Measurements from ENCODE around the gene OTOA. TPM values are rescaled to one million over a fixed set of nuclear protein-coding genes. Genes with fewer than 3 reads are reported as not detected.

The OTOA gene
- total RNA-seq (ENCODE audit: low replicate concordance): not detected in 2 replicates

DNA sequence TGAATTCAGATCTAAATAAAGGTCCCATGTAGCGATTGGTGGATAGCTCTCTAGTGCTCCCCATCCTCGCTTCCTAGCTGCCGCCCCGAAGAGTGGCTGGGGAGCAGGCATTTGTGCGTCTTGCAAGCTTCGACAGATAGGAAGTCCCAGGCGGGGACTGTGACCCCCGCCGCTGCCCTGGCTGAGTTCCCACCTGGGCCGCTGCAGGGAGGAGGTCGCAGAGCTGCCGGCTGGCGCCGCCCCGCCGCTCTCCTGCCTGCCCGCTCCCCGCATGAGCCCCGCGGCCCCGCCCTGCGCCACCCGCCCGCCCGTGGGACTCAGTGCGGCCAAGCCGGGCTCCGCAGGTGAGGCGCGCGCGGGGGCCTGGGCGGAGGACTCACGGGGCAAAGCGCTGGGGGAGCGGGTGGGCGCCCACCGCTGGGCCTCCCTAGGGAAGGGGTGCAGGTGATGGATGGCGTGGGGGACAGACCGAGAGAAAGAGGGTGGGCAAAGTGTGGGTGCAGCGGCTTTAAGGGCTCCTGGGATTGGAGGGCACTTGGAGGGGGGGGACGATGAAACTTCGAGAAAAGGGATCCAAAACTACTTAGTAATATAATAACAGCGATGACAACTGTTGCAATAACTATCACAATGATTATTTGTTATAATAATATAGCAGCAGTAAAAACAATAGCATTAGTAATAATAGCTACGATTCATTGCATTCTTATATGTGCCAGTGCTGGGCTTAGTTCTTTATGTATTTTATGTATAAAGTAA, at the start of gene OTOA:
Gene OTOA, plus strand, starts transcription at position 80 of the 759 bp plus-strand sequence. CDS start 14,547 bp downstream, outside the sequence.

DNA sequence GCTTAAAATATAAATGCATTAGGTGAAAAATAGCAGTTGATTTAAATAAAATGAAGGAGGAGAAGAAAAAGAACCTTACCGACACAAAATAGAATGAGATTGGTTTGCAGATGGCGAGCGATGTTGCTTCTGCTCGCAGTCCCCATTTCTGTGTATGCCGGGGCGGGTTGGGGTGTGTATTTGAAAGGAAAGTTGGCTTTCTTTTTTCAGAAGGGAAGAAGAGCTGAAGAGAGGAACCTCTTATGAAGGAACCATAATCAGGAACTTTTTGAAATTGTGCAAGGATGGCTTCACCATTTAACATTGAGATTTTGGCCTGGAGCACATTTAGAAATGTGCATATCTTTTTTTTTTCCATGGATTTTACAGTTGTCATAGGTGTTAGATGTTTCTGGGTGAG, 11.3 kb upstream of the OTOA start, which contains the start of gene IGSF6:
Gene IGSF6, minus strand, starts transcription at position 156 of the 400 bp plus-strand sequence. Its CDS starts 10 bp downstream, at position 146.

Other genes starting within 250 kb of the OTOA start
- gene METTL9, start 64.4 kb upstream of the OTOA start, total RNA-seq (ENCODE audit: low replicate concordance): 76.5 and 103 TPM in 2 replicates
- gene IGSF6, start 11.4 kb upstream of the OTOA start, total RNA-seq (ENCODE audit: low replicate concordance): not detected in 2 replicates
- gene NPIPB4, start 193.8 kb downstream of the OTOA start, total RNA-seq (ENCODE audit: low replicate concordance): 14.8 and 20.8 TPM in 2 replicates

Data from smooth muscle cell of the coronary artery (primary cell).